GM20431 (cell line): ENCODE results near the gene KANK3.
"Not testable (repeated sequence)": the region's sequence is repeated elsewhere in the genome, so short reads cannot be mapped to it uniquely, and the experiment has no call there.

Experiments
- in situ Hi-C: fragments of 300-500 bp; cut with MseI, MboI; formaldehyde crosslinking; loops from one replicate; pipeline ENCODE4 v1.15.0; 2020; ENCODE audit warnings: low sequenced_read_pairs; ENCODE audit not compliant: unreplicated experiment

The KANK3 gene

DNA sequence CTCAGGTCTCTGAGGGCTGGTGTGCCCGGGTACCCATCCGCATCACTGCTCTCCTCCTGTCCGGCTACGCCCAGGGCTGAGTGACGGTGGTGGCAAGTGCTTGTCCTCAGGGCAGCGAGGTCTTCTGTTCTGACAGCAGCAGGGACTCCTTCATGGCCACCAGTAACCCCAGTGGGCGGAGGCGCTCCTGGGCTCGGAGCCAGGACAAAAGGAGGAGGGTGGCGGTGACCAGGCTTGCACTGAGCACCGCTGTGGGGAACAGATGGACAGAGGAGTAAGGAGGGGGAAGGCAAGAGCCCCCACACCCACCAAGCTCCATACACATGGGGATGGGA, 40.7 kb downstream of the KANK3 start:
- in situ Hi-C loops, result no loop called here

- in situ Hi-C loops, result not testable (repeated sequence)
These were observed 51.7 kb downstream of the KANK3 start for GRCh38 chr19:8291337-8291736.

DNA sequence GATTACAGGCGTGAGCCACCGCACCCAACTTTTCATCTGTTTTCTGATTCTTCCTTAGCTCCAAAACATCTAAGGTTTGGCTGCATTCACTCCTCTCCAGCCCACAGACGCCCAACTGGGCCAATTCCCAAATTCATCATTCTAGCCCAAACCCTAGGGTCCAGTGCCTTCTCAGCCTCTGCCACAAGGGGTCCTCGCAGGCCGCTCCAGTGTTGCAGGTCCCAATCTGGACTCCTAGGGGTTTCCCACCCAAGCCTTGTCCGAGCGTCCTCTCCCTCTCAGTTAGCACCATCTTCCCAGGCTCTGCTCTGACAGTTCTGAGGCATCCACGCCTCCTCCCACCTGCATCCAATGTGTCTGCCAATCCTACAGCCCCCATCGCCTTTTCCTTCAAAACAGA, 66.6 kb downstream of the KANK3 start:
- in situ Hi-C loops, result not testable (repeated sequence)
